K562 (cell line): ENCODE measurements around the gene CALHM4. TPM values are rescaled to one million over a fixed set of nuclear protein-coding genes. Genes with fewer than 3 reads are reported as not detected.

ENCODE experiments used
- ATAC-seq: fragments of 200-7000 bp; cut with Tn5 transposase; 3 replicates; pipeline ENCODE4 v1.9.1; 2020; ENCODE audit warnings: moderate library complexity
- BruUV-seq: library from RNA; stranded (reverse); fragments of 400-500 nt; replicated peaks from 2 replicates; lab custom pipeline; 2021; lab: Mats Ljungman, UMichigan
- CTCF ChIA-PET: fragments of 300-600 bp; formaldehyde crosslinking; extraction: SDS; loops from one replicate; lab custom pipeline; 2021; ENCODE audit warnings: low intra/inter-chr PET ratio; lab: Yijun Ruan, JAX
- POLR2A ChIA-PET: fragments of 300-600, 350-650 bp; sonication (Branson Sonifier 250); formaldehyde crosslinking; extraction: SDS; loops from one replicate; lab custom pipeline; 2021; ENCODE audit warnings: antibody characterized with exemption, inconsistent platforms; lab: Yijun Ruan, JAX
- DNase-seq, 4 experiments: peaks; one replicate each; pipeline versions ENCODE4 v3.0.0 to v3.0.0-alpha.2; 2011 to 2018; ENCODE audit warnings: low spot score in 3 of 4, mixed read lengths in 3 of 4; ENCODE audit errors: extremely low read depth in 1 of 4
- FAIRE-seq: peaks from 2 replicates; lab custom pipeline; 2011; peaks lifted over from hg19 to GRCh38; lab: Jason Lieb, UNC
- H2AFZ ChIP-seq: 2 replicates; pipeline ENCODE4 v1.6.0; 2011; ENCODE audit warnings: low read depth, low read length, control low read depth, inconsistent platforms
- H3K27ac ChIP-seq: fragments of 200-600 bp; 3 replicates; pipeline ENCODE4 v1.8.0; 2011; ENCODE audit warnings: low read depth, mild to moderate bottlenecking, control low read depth, inconsistent platforms, low read length, moderate library complexity, mixed read lengths; ENCODE audit errors: extremely low read depth
- H3K27me3 ChIP-seq, 2 experiments: fragments of 300-600 bp in 1 of 2; 2 replicates in 1 of 2; 3 replicates in 1 of 2; pipeline versions ENCODE4 v1.6.0 to v1.8.0; 2011; ENCODE audit warnings: inconsistent platforms in 2 of 2, low read length in 2 of 2, mild to moderate bottlenecking in 1 of 2, mixed read lengths in 1 of 2, moderate library complexity in 1 of 2; ENCODE audit not compliant: control insufficient read depth in 2 of 2, insufficient read depth in 2 of 2
- H3K36me3 ChIP-seq: fragments of 300-600 bp; 3 replicates; pipeline ENCODE4 v1.8.0; 2011; ENCODE audit warnings: mild to moderate bottlenecking, low read length, inconsistent platforms; ENCODE audit not compliant: control insufficient read depth, insufficient read depth
- H3K4me1 ChIP-seq, 2 experiments: fragments of 200-600 bp in 1 of 2; replicated peaks in 1 of 2; 2 replicates in 1 of 2; 3 replicates in 1 of 2; pipeline versions ENCODE4 v1.5.1 to v1.8.0; 2011; ENCODE audit warnings: inconsistent platforms in 2 of 2, low read length in 2 of 2, mild to moderate bottlenecking in 1 of 2, mixed read lengths in 1 of 2, moderate library complexity in 1 of 2; ENCODE audit not compliant: control insufficient read depth in 2 of 2, insufficient read depth in 2 of 2
- H3K4me2 ChIP-seq: 2 replicates; pipeline ENCODE4 v1.6.1; 2011; ENCODE audit warnings: low read length, control low read depth, inconsistent platforms, mixed read lengths; ENCODE audit not compliant: insufficient read depth
- H3K4me3 ChIP-seq: fragments of 200-600 bp; sonication (generic), shearing (Covaris generic); 2 replicates; pipeline ENCODE4 v1.5.1; 2016; ENCODE audit warnings: control low read depth, inconsistent platforms
- H3K79me2 ChIP-seq: fragments of 200-600 bp; 3 replicates; pipeline ENCODE4 v1.8.0; 2011; ENCODE audit warnings: low read length, inconsistent platforms; ENCODE audit not compliant: control insufficient read depth, insufficient read depth
- H3K9ac ChIP-seq, 2 experiments: 2 replicates each; pipeline versions ENCODE4 v1.6.0 to v1.6.1; 2011; ENCODE audit warnings: low read depth in 2 of 2, low read length in 2 of 2, control low read depth in 1 of 2, inconsistent platforms in 1 of 2, mild to moderate bottlenecking in 1 of 2, mixed read lengths in 1 of 2; ENCODE audit not compliant: insufficient read depth in 1 of 2
- H3K9me1 ChIP-seq: one replicate; pipeline ENCODE4 v1.6.0; 2011; ENCODE audit warnings: inconsistent platforms, mild to moderate bottlenecking, low read length, moderate library complexity; ENCODE audit not compliant: control insufficient read depth, insufficient read depth
- H3K9me3 ChIP-seq: replicated peaks from 2 replicates; pipeline ENCODE4 v1.5.1; 2011; ENCODE audit warnings: low read depth, low read length, inconsistent platforms; ENCODE audit not compliant: control insufficient read depth, insufficient read depth
- H4K20me1 ChIP-seq: replicated peaks from 2 replicates; pipeline ENCODE4 v1.6.1; 2011; ENCODE audit warnings: low read length, inconsistent platforms, mixed read lengths; ENCODE audit not compliant: control insufficient read depth, insufficient read depth
- ARNT ChIP-seq, 2 experiments: fragments of 450-650 bp; IDR thresholded peaks; 2 replicates each; pipeline ENCODE4 v1.6.1; 2016; ENCODE audit warnings: mild to moderate bottlenecking in 1 of 2
- CGGBP1 ChIP-seq: fragments of 250-450 bp; sonication (Bioruptor Pico); IDR thresholded peaks from 2 replicates; pipeline ENCODE4 v1.9.0; 2021; ENCODE audit warnings: mild to moderate bottlenecking
- DDX20 ChIP-seq: fragments of 450-650 bp; IDR thresholded peaks from 2 replicates; pipeline ENCODE4 v1.6.1; 2016; ENCODE audit warnings: missing genetic modification characterization, low read depth, mild to moderate bottlenecking, missing compliant biosample characterization, moderate library complexity
- HLTF ChIP-seq: fragments of 450-650 bp; IDR thresholded peaks from 2 replicates; pipeline ENCODE4 v1.6.1; 2016
- MLLT1 ChIP-seq, 2 experiments: fragments of 450-650 bp; IDR thresholded peaks; 2 replicates each; pipeline ENCODE4 v1.6.1; 2016
- NCOA1 ChIP-seq: fragments of 450-650 bp; IDR thresholded peaks from 2 replicates; pipeline ENCODE4 v1.6.1; 2016; ENCODE audit warnings: low read depth
- POU5F1 ChIP-seq: fragments of 150-350 bp; IDR thresholded peaks from 2 replicates; pipeline ENCODE4 v1.6.1; 2014; ENCODE audit warnings: borderline replicate concordance, low read length, low read depth, mild to moderate bottlenecking; ENCODE audit not compliant: partially characterized antibody
- SMC3 ChIP-seq: conservative IDR thresholded peaks from 2 replicates; pipeline ENCODE4 v1.6.1; 2011; ENCODE audit warnings: low read depth, low read length, improper control_type of control experiment; ENCODE audit not compliant: insufficient read depth
- ZBTB1 ChIP-seq: sonication (generic); formaldehyde crosslinking; IDR thresholded peaks from 2 replicates; pipeline ENCODE4 v1.8.1; 2023; ENCODE audit warnings: missing genetic modification reagents, low read depth, mild to moderate bottlenecking, borderline replicate concordance
- ZNF165 ChIP-seq: fragments of 250-450 bp; sonication (Bioruptor Pico); IDR thresholded peaks from 2 replicates; pipeline ENCODE4 v1.4.0; 2020; ENCODE audit warnings: borderline replicate concordance
- WGBS: fragments of 100-300 bp; shearing (Covaris generic); methylation state at CpG from one replicate; pipeline ENCODE4 v1.1.6; 2016; ENCODE audit warnings: low coverage, mixed read lengths; ENCODE audit not compliant: insufficient coverage; ENCODE audit errors: missing lambda C conversion rate; 5-methylcytosine and 5-hydroxymethylcytosine counted together
- in situ Hi-C: fragments of 300-500 bp; cut with MboI; formaldehyde crosslinking; loops from 4 replicates; pipeline ENCODE4 v1.15.0; 2018; ENCODE audit warnings: inconsistent platforms, mixed read lengths
- intact Hi-C: fragments of 100-400 bp; cut with micrococcal nuclease; formaldehyde crosslinking; loops from 2 replicates; pipeline ENCODE4 v1.14.2; 2022
- polyA plus RNA-seq, 8 experiments: library from polyadenylated mRNA; depleted of rRNA in 4 of 8; stranded (reverse) in 5 of 8; unstranded in 3 of 8; fragments of >200 nt; fragmentation: Nextera tagmentation in 2 of 8; fragmentation: Illumina TruSeq in 1 of 8; extraction: Ambion mirVana in 2 of 8; extraction: Trizol in 1 of 8; gene quantifications; 2 replicates each; pipeline versions ENCODE4 v1.2.1 to v1.2.3, GENCODE V29; 2011 to 2014; ENCODE audit warnings: inconsistent platforms in 1 of 8, missing spikeins in 1 of 8
- total RNA-seq, 7 experiments: library from RNA; depleted of rRNA in 6 of 7; stranded (reverse); fragments of >200 nt in 6 of 7; fragmentation: Illumina TruSeq in 2 of 7; extraction: Trizol in 2 of 7; gene quantifications; 2 replicates each; pipeline versions ENCODE4 v1.2.1 to v1.2.3, GENCODE V29; 2011 to 2021; ENCODE audit warnings: low replicate concordance in 1 of 7

Gene CALHM4
- total and polyA plus RNA-seq, 9 of the 15 experiments (the other 6 are each of a cell fraction or from before 2014, with no cell fraction given) = not detected

DNA sequence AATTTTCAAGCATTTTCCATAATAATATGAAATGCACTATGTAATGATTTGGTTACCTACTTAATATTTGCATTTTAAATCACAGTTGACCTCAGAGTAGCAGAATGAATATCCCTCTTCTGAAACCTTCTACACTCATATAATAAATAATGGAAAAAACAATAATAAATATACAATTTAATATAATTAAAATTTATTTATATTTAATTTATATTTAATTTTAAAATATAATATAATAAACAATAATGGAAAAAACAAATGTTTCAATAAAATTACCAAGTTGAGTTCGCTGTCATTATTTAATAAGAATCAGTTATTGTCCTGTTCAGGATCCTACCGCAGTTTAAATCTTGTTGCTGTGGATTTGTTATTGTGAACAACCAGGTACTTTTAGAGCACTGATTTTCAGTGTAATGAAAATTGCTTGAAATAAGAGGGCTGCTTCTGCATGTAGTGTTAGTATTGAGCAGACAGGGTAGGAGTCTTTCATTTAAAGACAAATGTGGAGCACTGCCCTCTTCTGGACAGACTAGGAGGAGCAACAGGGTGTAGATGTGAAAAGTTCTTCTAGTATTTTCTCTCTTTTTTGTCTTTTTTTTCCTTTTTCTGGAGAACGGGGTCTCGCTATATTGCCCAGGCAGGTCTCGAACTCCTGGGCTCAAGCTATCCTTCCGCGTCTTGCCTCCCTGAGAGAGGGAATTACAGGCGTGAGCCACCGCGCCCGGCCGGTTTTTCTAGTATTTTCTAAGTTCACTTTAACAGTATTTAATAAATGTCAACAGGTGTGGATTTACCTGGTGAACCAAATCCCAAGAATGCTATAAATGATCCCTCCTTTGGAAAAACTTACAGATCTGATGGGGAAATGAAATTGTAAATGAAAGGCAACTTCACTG lies 21.6 kb upstream of the CALHM4 start:
- H4K20me1 ChIP-seq = no peaks in the 10 kb centered on the region
- H3K36me3 ChIP-seq = no peaks in the 10 kb centered on the region
- H3K4me2 ChIP-seq = no peak overlapping the region
- CTCF ChIA-PET = interaction anchor here (0.6 to 3.7 kb wide), 7 partner anchors 8 to 315 kb away, joined by 3 to 22 read pairs (median 3); no protein-coding TSS in a partner anchor
- no peaks in the 10 kb centered on the region for H3K79me2 ChIP-seq
- ATAC-seq (peak; percentile 88), DNase-seq (peak; percentile 63 to 78 (median 66)), FAIRE-seq (peak; percentile 93)
- intact Hi-C loops (loop anchor here (1.0 to 2.0 kb wide), 5 partner anchors 21 to 315 kb away; partner anchors contain the start of gene CALHM5), in situ Hi-C loops (loop anchor here (10.0 kb wide), 1 partner anchor 267 kb away; no protein-coding TSS in a partner anchor)
- no peaks in the 10 kb centered on the region for H3K9me3 ChIP-seq
- peaks cover 0 to 4% of the 10 kb centered on the region in 2 experiments; a peak in 2 of 5 replicates for H3K27me3 ChIP-seq
- H3K9ac ChIP-seq = no peak overlapping the region
- no peak overlapping the region for H3K27ac ChIP-seq
- H3K9me1 ChIP-seq = no peaks in the 10 kb centered on the region
- H3K4me1 ChIP-seq = peaks cover 0 to 2% of the 10 kb centered on the region in 2 experiments; a peak in 1 of 5 replicates
- BruUV-seq = no TSS peak
- POLR2A ChIA-PET = no interaction called here
- WGBS = 48% methylated on average over 12 of the region's 12 CpGs
- no peak overlapping the region for H3K4me3 ChIP-seq
- no peak overlapping the region for H2AFZ ChIP-seq
- no peak for TF ChIP-seq POU5F1
- no peak for TF ChIP-seq CGGBP1 (CRISPR knock-in tag)
- TF ChIP-seq DDX20 (tag) = no peak
- no peak for TF ChIP-seq MLLT1 (IDR thresholded peaks at IDR 0.05)
- no peak for TF ChIP-seq ZNF165
- no peak for TF ChIP-seq NCOA1
- no peak for TF ChIP-seq ZBTB1
- TF ChIP-seq HLTF = no peak
- TF ChIP-seq SMC3 = peak; percentile 54; the same call in 1 of the 2 replicates
- peak in 1 of 2 experiments; percentile 60; a peak in 1 of 4 replicates for TF ChIP-seq ARNT (IDR thresholded peaks at IDR 0.05)
